ENCODE results near the gene DAAM2.

- no peak for TF ChIP-seq MAX (IDR thresholded peaks at IDR 0.05)
- TF ChIP-seq FOXA1 (IDR thresholded peaks at IDR 0.05) = no peak
- TF ChIP-seq, protein P1, sequence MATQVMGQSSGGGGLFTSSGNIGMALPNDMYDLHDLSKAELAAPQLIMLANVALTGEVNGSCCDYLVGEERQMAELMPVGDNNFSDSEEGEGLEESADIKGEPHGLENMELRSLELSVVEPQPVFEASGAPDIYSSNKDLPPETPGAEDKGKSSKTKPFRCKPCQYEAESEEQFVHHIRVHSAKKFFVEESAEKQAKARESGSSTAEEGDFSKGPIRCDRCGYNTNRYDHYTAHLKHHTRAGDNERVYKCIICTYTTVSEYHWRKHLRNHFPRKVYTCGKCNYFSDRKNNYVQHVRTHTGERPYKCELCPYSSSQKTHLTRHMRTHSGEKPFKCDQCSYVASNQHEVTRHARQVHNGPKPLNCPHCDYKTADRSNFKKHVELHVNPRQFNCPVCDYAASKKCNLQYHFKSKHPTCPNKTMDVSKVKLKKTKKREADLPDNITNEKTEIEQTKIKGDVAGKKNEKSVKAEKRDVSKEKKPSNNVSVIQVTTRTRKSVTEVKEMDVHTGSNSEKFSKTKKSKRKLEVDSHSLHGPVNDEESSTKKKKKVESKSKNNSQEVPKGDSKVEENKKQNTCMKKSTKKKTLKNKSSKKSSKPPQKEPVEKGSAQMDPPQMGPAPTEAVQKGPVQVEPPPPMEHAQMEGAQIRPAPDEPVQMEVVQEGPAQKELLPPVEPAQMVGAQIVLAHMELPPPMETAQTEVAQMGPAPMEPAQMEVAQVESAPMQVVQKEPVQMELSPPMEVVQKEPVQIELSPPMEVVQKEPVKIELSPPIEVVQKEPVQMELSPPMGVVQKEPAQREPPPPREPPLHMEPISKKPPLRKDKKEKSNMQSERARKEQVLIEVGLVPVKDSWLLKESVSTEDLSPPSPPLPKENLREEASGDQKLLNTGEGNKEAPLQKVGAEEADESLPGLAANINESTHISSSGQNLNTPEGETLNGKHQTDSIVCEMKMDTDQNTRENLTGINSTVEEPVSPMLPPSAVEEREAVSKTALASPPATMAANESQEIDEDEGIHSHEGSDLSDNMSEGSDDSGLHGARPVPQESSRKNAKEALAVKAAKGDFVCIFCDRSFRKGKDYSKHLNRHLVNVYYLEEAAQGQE (IDR thresholded peaks at IDR 0.05) = no peak
- TF ChIP-seq CTCF (IDR thresholded peaks at IDR 0.05; ENCODE audit: low read depth, low read length, missing input control) = no peak
- TF ChIP-seq GABPA (IDR thresholded peaks at IDR 0.05 in 1 of 2, conservative IDR thresholded peaks at IDR 0.05 in 1 of 2) = no peak
- TF ChIP-seq JUND (IDR thresholded peaks at IDR 0.05) = no peak
- TF ChIP-seq, protein P2, sequence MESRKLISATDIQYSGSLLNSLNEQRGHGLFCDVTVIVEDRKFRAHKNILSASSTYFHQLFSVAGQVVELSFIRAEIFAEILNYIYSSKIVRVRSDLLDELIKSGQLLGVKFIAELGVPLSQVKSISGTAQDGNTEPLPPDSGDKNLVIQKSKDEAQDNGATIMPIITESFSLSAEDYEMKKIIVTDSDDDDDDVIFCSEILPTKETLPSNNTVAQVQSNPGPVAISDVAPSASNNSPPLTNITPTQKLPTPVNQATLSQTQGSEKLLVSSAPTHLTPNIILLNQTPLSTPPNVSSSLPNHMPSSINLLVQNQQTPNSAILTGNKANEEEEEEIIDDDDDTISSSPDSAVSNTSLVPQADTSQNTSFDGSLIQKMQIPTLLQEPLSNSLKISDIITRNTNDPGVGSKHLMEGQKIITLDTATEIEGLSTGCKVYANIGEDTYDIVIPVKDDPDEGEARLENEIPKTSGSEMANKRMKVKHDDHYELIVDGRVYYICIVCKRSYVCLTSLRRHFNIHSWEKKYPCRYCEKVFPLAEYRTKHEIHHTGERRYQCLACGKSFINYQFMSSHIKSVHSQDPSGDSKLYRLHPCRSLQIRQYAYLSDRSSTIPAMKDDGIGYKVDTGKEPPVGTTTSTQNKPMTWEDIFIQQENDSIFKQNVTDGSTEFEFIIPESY (IDR thresholded peaks at IDR 0.05) = no peak
- TF ChIP-seq, protein P3, sequence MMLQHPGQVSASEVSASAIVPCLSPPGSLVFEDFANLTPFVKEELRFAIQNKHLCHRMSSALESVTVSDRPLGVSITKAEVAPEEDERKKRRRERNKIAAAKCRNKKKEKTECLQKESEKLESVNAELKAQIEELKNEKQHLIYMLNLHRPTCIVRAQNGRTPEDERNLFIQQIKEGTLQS (IDR thresholded peaks at IDR 0.05) = no peak
- TF ChIP-seq RAD21 (IDR thresholded peaks at IDR 0.05) = no peak
- peak in 1 of 2 donors; percentile 37 for TF ChIP-seq RXRA (IDR thresholded peaks at IDR 0.05)
- no peak for TF ChIP-seq TAF1 (conservative IDR thresholded peaks at IDR 0.05)
- TF ChIP-seq YY1 (IDR thresholded peaks at IDR 0.05) = no peak
These were observed 19.7 kb downstream of the DAAM2 start for GRCh38 chr6:39811835-39812345.

All from liver (tissue), 3 donors.